ENCODE data around the gene KCNH3. TPM values are rescaled to one million over a fixed set of nuclear protein-coding genes. Genes with fewer than 3 reads are reported as not detected.
A peak's percentile ranks its signal among the peaks of the same experiment; 100 is the strongest.

KCNH3 gene
- total and polyA plus RNA-seq, 8 donors: 0.15 to 2.4 (median 1.5) TPM

- H3K27ac ChIP-seq: no peak overlapping the region
- H3K36me3 ChIP-seq: no peaks in the 10 kb centered on the region
- DNase-seq (peak in 1 of 4 donors; percentile 68), ATAC-seq (no peak)
- intact Hi-C loops (cut with DNase I): no loop called here
- H3K9me3 ChIP-seq: no peaks in the 10 kb centered on the region
- peaks cover 17 to 77% of the 10 kb centered on the region in 2 donors for H3K27me3 ChIP-seq
- TF ChIP-seq CTCF (IDR thresholded peaks at IDR 0.05): no peak
- no peak overlapping the region for H3K4me3 ChIP-seq
- peaks cover 8 to 15% of the 10 kb centered on the region in 2 donors for H3K4me1 ChIP-seq
Observed at GRCh38 chr12:49549735-49550692, 11.2 kb downstream of the KCNH3 start.

GRCh38 chr12:49550693-49551252 lies 11.9 kb downstream of the KCNH3 start:
- H3K27ac ChIP-seq: no peak overlapping the region
- H3K27me3 ChIP-seq: peaks cover 17 to 69% of the 10 kb centered on the region in 2 donors
- DNase-seq (peak in 1 of 4 donors; percentile 31), ATAC-seq (no peak)
- H3K4me3 ChIP-seq: no peak overlapping the region
- no peak for TF ChIP-seq CTCF (IDR thresholded peaks at IDR 0.05)
- H3K4me1 ChIP-seq: peaks cover 8 to 15% of the 10 kb centered on the region in 2 donors
- peaks cover 0 to 3% of the 10 kb centered on the region in 2 donors for H3K36me3 ChIP-seq
- H3K9me3 ChIP-seq: no peaks in the 10 kb centered on the region
- intact Hi-C loops (cut with DNase I): no loop called here

- Histone ChIP-seq H3K27ac (no peak overlapping the region), H3K36me3 (peaks cover 0 to 15% of the 10 kb centered on the region in 2 donors), H3K4me3 (no peak overlapping the region), H3K27me3 (peaks cover 17 to 57% of the 10 kb centered on the region in 2 donors), H3K4me1 (peaks cover 8 to 15% of the 10 kb centered on the region in 2 donors), H3K9me3 (no peaks in the 10 kb centered on the region)
- ATAC-seq (peak; percentile 50), DNase-seq (peak in 1 of 4 donors; percentile 32)
- intact Hi-C loops (cut with DNase I): no loop called here
- no peak for TF ChIP-seq CTCF (IDR thresholded peaks at IDR 0.05)
Observed at GRCh38 chr12:49552014-49552413, 13.2 kb downstream of the KCNH3 start.

GRCh38 chr12:49552425-49552824 lies 13.6 kb downstream of the KCNH3 start:
- no peak for TF ChIP-seq CTCF (IDR thresholded peaks at IDR 0.05)
- Histone ChIP-seq H3K36me3 (peaks cover 0 to 19% of the 10 kb centered on the region in 2 donors), H3K27me3 (peaks cover 17 to 52% of the 10 kb centered on the region in 2 donors), H3K27ac (no peak overlapping the region), H3K4me1 (peaks cover 8 to 15% of the 10 kb centered on the region in 2 donors), H3K9me3 (no peaks in the 10 kb centered on the region), H3K4me3 (no peak overlapping the region)
- intact Hi-C loops (cut with DNase I): no loop called here
- ATAC-seq (no peak), DNase-seq (no peak)

- Histone ChIP-seq H3K27ac (no peak overlapping the region), H3K4me1 (peaks cover 8 to 15% of the 10 kb centered on the region in 2 donors), H3K36me3 (peaks cover 0 to 24% of the 10 kb centered on the region in 2 donors), H3K4me3 (no peak overlapping the region), H3K9me3 (no peaks in the 10 kb centered on the region), H3K27me3 (peaks cover 17 to 48% of the 10 kb centered on the region in 2 donors)
- no peak for TF ChIP-seq CTCF (IDR thresholded peaks at IDR 0.05)
- ATAC-seq: no peak
- DNase-seq: no peak
- intact Hi-C loops (cut with DNase I): no loop called here
Observed at GRCh38 chr12:49552899-49553298, 14.1 kb downstream of the KCNH3 start.
